MCF 10A (cell line): ENCODE measurements around the gene SLC26A11. TPM values are rescaled to one million over a fixed set of nuclear protein-coding genes. Genes with fewer than 3 reads are reported as not detected.

Experiments
- BruUV-seq: library from RNA; stranded (reverse); fragments of 400-500 nt; replicated peaks from 2 replicates; lab custom pipeline; 2021; lab: Mats Ljungman, UMichigan
- CTCF ChIA-PET: fragments of 300-600 bp; sonication (Branson Sonifier 250); formaldehyde crosslinking; extraction: SDS; loops from one replicate; lab custom pipeline; 2021; ENCODE audit warnings: antibody characterized with exemption, inconsistent platforms; lab: Yijun Ruan, JAX
- POLR2A ChIA-PET: fragments of 300-600, 350-650 bp; sonication (Branson Sonifier 250); formaldehyde crosslinking; extraction: SDS; loops from one replicate; lab custom pipeline; 2020; ENCODE audit warnings: antibody characterized with exemption, inconsistent platforms; lab: Yijun Ruan, JAX
- DNase-seq: peaks from one replicate; pipeline ENCODE4 v3.0.0-alpha.2; 2018; ENCODE audit not compliant: unreplicated experiment
- H3K27ac Mint-ChIP-seq: one replicate; pipeline ENCODE4 v1.8.0; 2022; ENCODE audit warnings: mild to moderate bottlenecking, low read depth, mixed read lengths; ENCODE audit not compliant: unreplicated experiment
- H3K27me3 Mint-ChIP-seq: one replicate; pipeline ENCODE4 v1.8.0; 2022; ENCODE audit warnings: mixed read lengths; ENCODE audit not compliant: insufficient read depth, unreplicated experiment
- H3K36me3 Mint-ChIP-seq: one replicate; pipeline ENCODE4 v1.8.0; 2022; ENCODE audit warnings: mild to moderate bottlenecking, moderate library complexity, mixed read lengths; ENCODE audit not compliant: insufficient read depth, unreplicated experiment
- H3K4me1 Mint-ChIP-seq: one replicate; pipeline ENCODE4 v1.8.0; 2022; ENCODE audit warnings: mixed read lengths; ENCODE audit not compliant: insufficient read depth, unreplicated experiment
- H3K4me3 Mint-ChIP-seq: one replicate; pipeline ENCODE4 v1.8.0; 2022; ENCODE audit warnings: mild to moderate bottlenecking, moderate library complexity, mixed read lengths; ENCODE audit not compliant: unreplicated experiment
- H3K9me3 Mint-ChIP-seq: one replicate; pipeline ENCODE4 v1.8.0; 2022; ENCODE audit warnings: mixed read lengths; ENCODE audit not compliant: unreplicated experiment
- intact Hi-C: fragments of 100-400 bp; cut with micrococcal nuclease; formaldehyde crosslinking; loops from 2 replicates; pipeline ENCODE4 v1.14.1; 2022
- total RNA-seq: library from RNA; stranded (reverse); gene quantifications from 2 replicates; pipeline ENCODE4 v1.2.3, GENCODE V29; 2022
- TF ChIP-seq, protein P1 (sequence below): fragments of 200-600 bp; IDR thresholded peaks from one replicate; pipeline ENCODE4 v1.8.0; 2022; ENCODE audit warnings: antibody characterized with exemption, mild to moderate bottlenecking; ENCODE audit not compliant: unreplicated experiment

Gene SLC26A11
- total RNA-seq, 1 experiment from 2014 or later, result 11.7 TPM

DNA sequence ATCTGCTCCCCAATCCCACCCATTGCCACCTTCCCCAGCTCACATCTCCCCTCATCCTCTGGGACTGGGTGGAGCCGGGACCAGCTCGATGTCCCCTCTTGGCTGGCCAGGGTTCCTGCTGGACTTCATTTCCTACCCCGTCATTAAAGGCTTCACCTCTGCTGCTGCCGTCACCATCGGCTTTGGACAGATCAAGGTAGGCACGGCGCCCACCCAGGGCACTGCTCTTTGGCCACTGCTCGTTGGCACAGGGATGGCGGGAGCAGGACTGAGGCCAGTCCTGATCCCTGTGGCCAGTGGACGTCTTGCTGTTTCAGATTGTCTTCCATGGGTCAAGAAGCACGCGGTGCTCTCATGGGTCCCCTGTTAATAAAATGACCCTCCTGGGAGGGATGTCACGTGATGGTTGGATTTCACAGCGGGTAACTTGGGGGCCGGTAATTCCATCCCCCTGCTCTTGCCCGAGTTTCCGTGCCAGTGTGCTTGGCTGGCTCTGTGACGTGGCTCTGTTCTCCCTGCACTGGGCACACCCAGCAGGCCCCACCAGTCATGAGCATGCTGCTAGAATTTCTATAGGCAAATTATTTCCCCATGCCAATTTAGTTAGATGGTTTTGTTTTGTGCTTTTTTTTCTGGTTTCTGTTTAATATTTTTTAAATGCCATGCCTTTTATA is 3.1 kb downstream of the SLC26A11 start:
- no peak for DNase-seq
- Mint-ChIP-seq H3K27me3 (no peaks in the 10 kb centered on the region), H3K27ac (no peak overlapping the region), H3K9me3 (no peaks in the 10 kb centered on the region), H3K36me3 (no peaks in the 10 kb centered on the region), H3K4me3 (no peak overlapping the region), H3K4me1 (peaks cover 11% of the 10 kb centered on the region)
- TF ChIP-seq, protein P1, sequence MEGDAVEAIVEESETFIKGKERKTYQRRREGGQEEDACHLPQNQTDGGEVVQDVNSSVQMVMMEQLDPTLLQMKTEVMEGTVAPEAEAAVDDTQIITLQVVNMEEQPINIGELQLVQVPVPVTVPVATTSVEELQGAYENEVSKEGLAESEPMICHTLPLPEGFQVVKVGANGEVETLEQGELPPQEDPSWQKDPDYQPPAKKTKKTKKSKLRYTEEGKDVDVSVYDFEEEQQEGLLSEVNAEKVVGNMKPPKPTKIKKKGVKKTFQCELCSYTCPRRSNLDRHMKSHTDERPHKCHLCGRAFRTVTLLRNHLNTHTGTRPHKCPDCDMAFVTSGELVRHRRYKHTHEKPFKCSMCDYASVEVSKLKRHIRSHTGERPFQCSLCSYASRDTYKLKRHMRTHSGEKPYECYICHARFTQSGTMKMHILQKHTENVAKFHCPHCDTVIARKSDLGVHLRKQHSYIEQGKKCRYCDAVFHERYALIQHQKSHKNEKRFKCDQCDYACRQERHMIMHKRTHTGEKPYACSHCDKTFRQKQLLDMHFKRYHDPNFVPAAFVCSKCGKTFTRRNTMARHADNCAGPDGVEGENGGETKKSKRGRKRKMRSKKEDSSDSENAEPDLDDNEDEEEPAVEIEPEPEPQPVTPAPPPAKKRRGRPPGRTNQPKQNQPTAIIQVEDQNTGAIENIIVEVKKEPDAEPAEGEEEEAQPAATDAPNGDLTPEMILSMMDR, result no peak
- ChIA-PET CTCF (no interaction called here), POLR2A (no interaction called here)
- intact Hi-C loops, result no loop called here
- BruUV-seq, result no TSS peak

DNA sequence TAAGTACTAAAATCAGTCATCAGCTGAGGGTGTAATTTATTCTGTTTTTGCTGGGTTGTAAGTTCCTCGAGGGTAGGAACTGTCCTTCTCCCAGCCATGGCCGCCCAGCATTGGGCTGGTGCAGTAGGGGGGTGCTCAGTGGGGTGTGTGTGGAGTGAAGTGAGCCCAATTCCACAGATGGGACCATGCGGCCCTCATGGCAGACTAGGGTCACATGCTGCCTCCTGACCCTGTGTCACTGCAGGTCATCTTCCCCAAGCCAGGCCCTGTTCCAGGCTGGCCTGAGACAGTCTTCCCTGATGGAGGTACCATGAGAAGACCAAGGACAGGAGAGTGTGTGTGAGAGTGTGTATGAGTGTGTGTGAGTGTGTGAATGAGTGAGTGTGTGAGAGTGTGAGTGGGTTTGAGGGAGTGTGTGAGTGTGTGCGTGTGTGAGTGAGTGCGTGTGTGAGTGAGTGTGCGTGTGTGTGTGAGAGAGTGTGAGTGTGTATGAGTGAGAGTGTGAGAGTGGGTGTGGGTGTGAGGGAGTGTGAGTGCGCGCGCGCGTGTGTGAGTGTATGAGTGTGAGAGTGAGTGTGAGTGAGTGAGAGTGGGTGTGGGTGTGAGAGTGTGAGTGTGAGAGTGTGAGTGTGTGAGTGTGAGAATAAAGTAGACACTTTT is 3.7 kb downstream of the SLC26A11 start:
- Mint-ChIP-seq H3K36me3 (no peaks in the 10 kb centered on the region), H3K27ac (no peak overlapping the region), H3K4me1 (peaks cover 11% of the 10 kb centered on the region), H3K27me3 (no peaks in the 10 kb centered on the region), H3K4me3 (no peak overlapping the region), H3K9me3 (no peaks in the 10 kb centered on the region)
- no TSS peak for BruUV-seq
- intact Hi-C loops, result no loop called here
- no peak for DNase-seq
- POLR2A ChIA-PET, result no interaction called here
- CTCF ChIA-PET, result no interaction called here
- TF ChIP-seq, protein P1, result no peak

DNA sequence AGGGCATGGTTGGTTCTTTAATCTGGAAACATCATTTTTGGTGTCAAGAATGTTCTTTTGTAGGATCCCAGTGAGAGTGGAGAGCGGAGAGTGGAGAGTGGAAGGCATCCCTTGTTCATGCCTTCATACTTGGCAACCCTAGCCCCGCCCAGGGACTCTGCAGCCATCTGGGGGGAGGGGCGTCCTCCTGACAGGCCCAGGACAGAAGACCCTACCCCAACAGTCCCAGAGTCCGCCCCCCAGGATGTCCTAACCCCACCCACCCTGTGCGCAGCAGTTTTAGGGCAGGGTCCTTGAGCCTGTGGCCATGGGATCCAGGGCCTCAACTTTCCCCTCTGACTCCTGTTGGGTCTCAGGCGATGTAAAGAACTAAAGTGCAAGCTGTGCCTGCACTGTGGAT is 4.5 kb downstream of the SLC26A11 start:
- H3K27me3 Mint-ChIP-seq, result no peaks in the 10 kb centered on the region
- intact Hi-C loops, result no loop called here
- TF ChIP-seq, protein P1, result no peak
- H3K36me3 Mint-ChIP-seq, result no peaks in the 10 kb centered on the region
- ChIA-PET POLR2A (interaction anchor here (1.3 kb wide), 1 partner anchor 19 kb away, joined by 6 read pairs; no protein-coding TSS in a partner anchor), CTCF (no interaction called here)
- DNase-seq, result no peak
- BruUV-seq, result no TSS peak
- peaks cover 6% of the 10 kb centered on the region for H3K4me1 Mint-ChIP-seq
- no peaks in the 10 kb centered on the region for H3K9me3 Mint-ChIP-seq
- no peak overlapping the region for H3K27ac Mint-ChIP-seq
- no peak overlapping the region for H3K4me3 Mint-ChIP-seq

DNA sequence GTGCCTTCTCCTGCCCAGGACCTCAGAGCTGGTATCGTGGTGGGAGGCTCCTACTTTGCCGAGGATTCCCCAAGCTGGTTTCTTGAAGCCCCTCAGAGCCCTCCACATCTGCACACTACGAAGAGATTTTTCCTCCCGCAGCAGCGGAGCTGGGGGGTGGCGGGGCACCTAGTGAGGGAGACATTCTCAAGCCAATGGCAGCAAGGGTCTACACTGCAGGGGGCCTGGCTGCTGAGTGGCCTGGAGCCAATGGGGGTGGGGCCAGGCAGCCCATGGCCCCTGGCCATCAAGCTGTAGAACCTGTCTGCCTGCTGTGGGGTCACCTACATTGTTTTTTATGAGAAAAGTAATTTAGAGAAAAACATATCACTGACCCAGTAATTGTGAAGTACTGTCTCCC is 5.0 kb downstream of the SLC26A11 start:
- H3K36me3 Mint-ChIP-seq, result peaks cover 4% of the 10 kb centered on the region
- H3K9me3 Mint-ChIP-seq, result no peaks in the 10 kb centered on the region
- H3K4me1 Mint-ChIP-seq, result peaks cover 6% of the 10 kb centered on the region
- POLR2A ChIA-PET, result interaction anchor here (1.3 kb wide), 1 partner anchor 19 kb away, joined by 6 read pairs; no protein-coding TSS in a partner anchor
- no peaks in the 10 kb centered on the region for H3K27me3 Mint-ChIP-seq
- no peak overlapping the region for H3K4me3 Mint-ChIP-seq
- TF ChIP-seq, protein P1, result no peak
- no peak for DNase-seq
- intact Hi-C loops, result no loop called here
- BruUV-seq, result no TSS peak
- CTCF ChIA-PET, result interaction anchor here (0.6 kb wide), 1 partner anchor 233 kb away, joined by 3 read pairs; no protein-coding TSS in a partner anchor
- H3K27ac Mint-ChIP-seq, result no peak overlapping the region
